KG1 (cell line): ENCODE data around the gene KIF26B.

Experiments
- DNase-seq: peaks from one replicate; lab custom pipeline; 2025; lab: John Stamatoyannopoulos, UW

Gene KIF26B

GRCh38 chr1:245209658-245210435, 55.1 kb downstream of the KIF26B start:
- no peak for DNase-seq

- DNase-seq, result no peak
Measured at GRCh38 chr1:245211035-245211749, 56.4 kb downstream of the KIF26B start.

GRCh38 chr1:245211761-245212160, 57.0 kb downstream of the KIF26B start:
- no peak for DNase-seq

GRCh38 chr1:245212221-245212710, 57.5 kb downstream of the KIF26B start:
- DNase-seq, result no peak

GRCh38 chr1:245213066-245213831, 58.5 kb downstream of the KIF26B start:
- DNase-seq, result no peak

- DNase-seq, result no peak
Measured at GRCh38 chr1:245215071-245215470, 60.3 kb downstream of the KIF26B start.

GRCh38 chr1:245216366-245217115, 61.8 kb downstream of the KIF26B start:
- no peak for DNase-seq

- no peak for DNase-seq
Measured at GRCh38 chr1:245217853-245218608, 63.2 kb downstream of the KIF26B start.

- no peak for DNase-seq
Measured at GRCh38 chr1:245220381-245220985, 65.7 kb downstream of the KIF26B start.

- DNase-seq, result no peak
Measured at GRCh38 chr1:245221805-245222204, 67.0 kb downstream of the KIF26B start.

- DNase-seq, result no peak
Measured at GRCh38 chr1:245222931-245223595, 68.3 kb downstream of the KIF26B start.

GRCh38 chr1:245225322-245226202, 70.8 kb downstream of the KIF26B start:
- no peak for DNase-seq

- DNase-seq, result no peak
Measured at GRCh38 chr1:245226203-245226499, 71.4 kb downstream of the KIF26B start.

- no peak for DNase-seq
Measured at GRCh38 chr1:245229051-245229450, 74.3 kb downstream of the KIF26B start.

GRCh38 chr1:245232931-245233330, 78.1 kb downstream of the KIF26B start:
- DNase-seq, result no peak

- no peak for DNase-seq
Measured at GRCh38 chr1:245234217-245235081, 79.7 kb downstream of the KIF26B start.

- DNase-seq, result no peak
Measured at GRCh38 chr1:245235156-245235555, 80.4 kb downstream of the KIF26B start.

GRCh38 chr1:245240648-245241165, 85.9 kb downstream of the KIF26B start:
- no peak for DNase-seq
